Amniotic epithelial cell (primary cell): Measurements from ENCODE around the gene MAGOHB.
"Not testable (repeated sequence)": the region's sequence is repeated elsewhere in the genome, so short reads cannot be mapped to it uniquely, and the experiment has no call there.

Source experiments
- DNase-seq: peaks from one replicate; pipeline ENCODE4 v3.0.0-alpha.2; 2010; ENCODE audit warnings: low read depth

MAGOHB gene

DNA sequence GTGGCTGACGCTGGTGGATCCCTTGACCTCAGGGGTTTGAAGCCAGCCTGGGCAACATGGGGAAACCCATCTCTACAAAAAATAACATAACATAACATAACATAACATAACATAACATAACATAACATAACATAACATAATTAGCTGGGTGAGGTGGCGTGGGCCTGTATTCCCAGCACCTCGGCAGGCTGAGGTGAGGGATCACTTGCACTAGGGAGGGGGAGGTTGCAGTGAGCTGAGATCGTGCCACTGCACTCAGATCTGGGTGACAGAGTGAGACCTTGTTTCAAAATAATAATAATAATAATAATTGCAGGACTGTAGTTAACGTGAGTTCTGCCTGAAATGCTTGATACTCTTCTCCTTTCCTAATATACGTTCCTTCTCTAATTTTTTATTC, 1.3 kb downstream of the MAGOHB start:
- DNase-seq = no peak

- not testable (repeated sequence) for DNase-seq
Observed at GRCh38 chr12:10611258-10611657, 2.2 kb downstream of the MAGOHB start.

DNA sequence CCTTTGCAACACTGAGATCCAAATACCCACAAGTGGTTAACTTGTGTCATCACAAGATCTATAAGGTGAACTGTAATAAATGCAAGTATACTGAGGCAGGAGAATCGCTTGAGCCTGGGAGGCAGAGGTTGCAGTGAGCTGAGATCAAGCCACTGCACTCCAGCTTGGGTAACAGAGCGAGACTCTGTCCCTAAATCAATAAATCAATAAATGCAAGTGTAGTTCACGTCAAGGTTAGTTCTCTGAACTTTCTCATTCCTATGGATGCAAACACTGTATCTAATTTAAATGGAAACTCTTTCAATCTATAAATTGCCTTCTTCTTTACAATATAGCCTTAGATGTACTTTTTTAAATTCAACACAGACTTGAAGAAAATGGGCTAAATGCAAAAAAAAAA, 3.2 kb downstream of the MAGOHB start:
- no peak for DNase-seq

GRCh38 chr12:10607885-10608458, 5.4 kb downstream of the MAGOHB start:
- peak; percentile 10 for DNase-seq

- no peak for DNase-seq
Observed at GRCh38 chr12:10601860-10602259, 11.5 kb downstream of the MAGOHB start.

DNA sequence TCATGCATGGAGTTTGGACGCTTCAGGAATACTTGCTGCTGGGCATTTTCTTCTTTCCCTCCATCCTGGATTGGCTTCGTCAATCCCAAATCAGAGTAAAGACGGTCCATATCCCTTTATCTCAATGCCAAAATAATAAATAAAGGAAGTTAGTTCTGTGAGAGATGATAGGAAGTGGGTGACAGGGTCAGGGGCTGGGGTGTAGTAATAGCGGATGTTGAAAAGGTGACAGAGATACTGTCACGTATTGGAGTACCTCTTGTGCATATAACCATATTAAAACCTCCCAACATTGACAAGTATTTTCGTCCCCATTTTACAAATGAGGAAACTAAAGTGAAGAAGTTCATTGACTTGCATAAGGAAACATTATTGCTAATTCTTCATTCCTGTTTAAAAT, 12.4 kb downstream of the MAGOHB start:
- no peak for DNase-seq

GRCh38 chr12:10595881-10596280, 17.5 kb downstream of the MAGOHB start:
- DNase-seq = no peak

- no peak for DNase-seq
Observed at GRCh38 chr12:10590966-10591365, 22.4 kb downstream of the MAGOHB start.

GRCh38 chr12:10584415-10584814, 29.0 kb downstream of the MAGOHB start:
- peak; percentile 14 for DNase-seq

DNA sequence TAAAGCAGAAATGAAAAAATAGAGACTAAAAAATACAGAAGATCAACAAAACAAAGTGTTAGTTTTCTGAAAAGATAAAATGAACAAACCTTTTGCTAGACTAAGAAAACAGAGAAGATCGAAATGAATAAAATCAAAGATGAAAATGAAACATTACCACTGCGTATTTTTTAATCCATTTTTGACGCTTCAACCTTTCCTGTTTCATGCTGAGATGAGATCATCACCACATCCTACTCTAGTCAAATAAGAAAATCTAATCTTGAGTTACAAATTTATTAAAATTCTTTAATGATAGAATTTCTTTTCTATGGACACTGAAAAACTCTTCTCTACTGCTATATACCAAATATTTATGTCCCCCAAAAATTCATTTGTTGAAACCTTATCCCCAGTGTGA, 30.7 kb downstream of the MAGOHB start:
- DNase-seq = no peak

- DNase-seq = not testable (repeated sequence)
Observed at GRCh38 chr12:10582133-10582532, 31.3 kb downstream of the MAGOHB start.

DNA sequence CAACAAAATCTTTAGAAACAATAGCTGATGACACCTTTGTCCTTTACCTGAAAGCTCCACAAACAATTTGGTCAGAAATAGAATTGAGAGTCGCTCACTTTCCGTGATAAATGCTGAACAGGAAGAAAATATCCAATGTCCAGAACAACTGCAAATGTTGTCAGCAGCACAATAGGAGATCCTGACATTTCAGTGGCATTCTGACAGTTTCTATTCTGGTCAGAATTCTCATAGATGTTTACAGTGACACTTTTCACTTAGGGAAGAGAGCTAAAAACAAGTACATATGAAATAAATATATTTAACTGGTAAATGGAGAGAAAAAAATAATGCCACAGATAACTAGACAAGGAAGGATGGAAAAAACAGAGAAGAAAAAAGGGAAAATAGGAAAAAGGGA, 39.1 kb downstream of the MAGOHB start:
- DNase-seq = no peak

DNA sequence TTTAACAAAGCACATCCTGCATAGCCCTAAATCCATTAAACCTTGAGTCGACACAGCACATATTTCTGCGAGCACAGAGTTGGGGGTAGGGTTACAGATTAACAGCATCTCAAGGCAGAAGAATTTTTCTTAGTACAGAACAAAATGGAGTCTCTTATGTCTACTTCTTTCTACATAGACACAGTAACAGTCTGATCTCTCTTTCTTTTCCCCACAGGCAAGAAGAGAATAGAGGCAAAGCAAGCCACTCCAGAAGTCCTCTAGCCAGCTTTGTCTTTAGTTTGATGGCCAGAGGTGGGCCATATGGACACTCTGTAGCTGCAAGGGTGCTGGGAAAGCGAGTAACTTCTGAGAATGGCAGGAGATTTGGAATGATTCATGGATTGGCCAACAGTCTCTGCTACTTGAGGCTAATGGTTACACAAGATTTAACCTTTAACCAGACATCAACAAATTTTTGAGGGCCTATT, 41.4 kb downstream of the MAGOHB start:
- DNase-seq = peak; percentile 90

DNA sequence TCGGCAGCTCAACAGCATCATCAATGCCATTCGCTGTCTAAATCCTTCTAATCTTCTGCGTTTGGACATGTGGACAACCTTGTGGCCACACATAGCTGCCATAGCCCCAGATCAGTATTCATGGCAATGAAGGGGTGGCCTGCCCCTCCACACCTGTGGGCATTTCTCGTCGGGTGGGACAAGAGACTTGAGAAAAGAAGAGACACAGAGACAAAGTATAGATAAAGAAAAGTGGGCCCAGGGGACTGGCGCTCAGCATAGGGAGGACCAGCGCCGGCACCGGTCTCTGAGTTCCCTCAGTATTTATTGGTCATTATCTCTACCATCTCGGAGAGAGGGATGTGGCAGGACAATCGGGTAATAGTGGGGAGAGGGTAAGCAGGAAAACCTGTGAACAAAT, 42.3 kb downstream of the MAGOHB start:
- DNase-seq = no peak

- DNase-seq = no peak
Observed at GRCh38 chr12:10567813-10568212, 45.6 kb downstream of the MAGOHB start.

DNA sequence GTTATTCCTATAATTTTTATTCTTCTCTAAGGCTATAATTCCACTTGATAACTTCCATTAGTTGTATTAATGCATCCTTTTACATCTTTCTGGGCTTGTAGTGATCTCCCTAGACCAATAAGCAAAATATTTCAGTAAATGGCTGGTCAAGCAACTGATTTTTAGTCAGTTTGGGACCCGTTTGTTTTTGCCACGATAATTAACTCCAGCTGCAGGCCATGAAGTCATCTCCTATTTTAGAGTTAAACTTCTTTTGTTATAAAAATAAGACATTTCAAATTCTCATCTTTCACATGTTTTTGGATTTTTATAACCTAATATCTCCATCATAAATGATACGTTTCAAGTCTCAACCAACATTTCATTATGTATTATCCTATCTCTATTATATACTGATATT, 49.4 kb downstream of the MAGOHB start:
- DNase-seq = no peak

DNA sequence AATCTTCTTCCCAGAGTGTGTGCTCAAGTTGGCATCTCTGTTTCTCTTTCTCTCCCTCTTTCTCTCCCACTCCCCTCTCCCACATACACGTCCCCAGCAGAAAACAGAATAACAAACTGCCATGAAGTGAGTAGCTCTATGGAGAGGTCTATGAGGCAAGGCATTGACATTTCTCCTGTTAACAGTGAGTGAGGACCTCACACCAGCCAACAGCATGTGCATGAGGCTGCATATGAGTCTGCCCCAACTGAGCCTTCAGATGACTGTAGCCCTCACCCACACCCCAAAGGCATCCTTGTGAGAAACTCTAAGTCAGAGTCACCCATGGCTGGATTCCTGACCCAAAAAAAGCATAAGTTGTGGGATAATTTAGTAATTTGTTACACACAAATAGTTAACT, 50.4 kb downstream of the MAGOHB start:
- DNase-seq = peak; percentile 45

DNA sequence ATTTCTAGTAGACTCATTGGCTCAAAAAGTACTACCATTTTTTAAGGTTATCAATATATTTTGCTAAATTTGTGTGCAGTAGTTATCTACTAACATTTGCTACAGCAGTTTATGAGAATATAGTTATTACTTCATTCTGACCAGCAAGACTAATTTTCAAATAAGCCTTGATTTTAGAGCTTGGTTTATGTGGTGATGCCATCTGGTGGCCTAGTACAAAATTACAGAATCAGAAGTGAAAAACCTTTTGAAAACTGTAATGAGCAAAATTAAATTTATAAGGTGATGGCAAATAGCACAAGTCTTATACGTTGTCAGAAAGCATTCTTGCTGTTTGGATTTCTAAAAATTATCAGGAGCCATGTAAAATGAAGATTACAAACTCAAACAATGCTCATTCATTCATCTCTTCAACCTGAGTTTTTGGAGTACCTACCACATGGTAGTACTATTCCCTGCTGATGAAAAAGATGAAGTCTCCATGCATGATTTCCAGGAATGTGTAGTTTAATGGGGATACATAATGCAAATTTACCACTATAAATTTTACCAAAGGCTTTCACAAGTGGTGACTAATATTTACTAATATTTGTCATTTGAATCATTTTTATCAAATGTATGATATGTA, 51.0 kb downstream of the MAGOHB start:
- peak; percentile 50 for DNase-seq

GRCh38 chr12:10559244-10559643, 54.2 kb downstream of the MAGOHB start:
- DNase-seq = no peak

- DNase-seq = no peak
Observed at GRCh38 chr12:10558789-10559188, 54.6 kb downstream of the MAGOHB start.

- DNase-seq = no peak
Observed at GRCh38 chr12:10558301-10558700, 55.1 kb downstream of the MAGOHB start.

GRCh38 chr12:10557766-10558165, 55.6 kb downstream of the MAGOHB start:
- no peak for DNase-seq

DNA sequence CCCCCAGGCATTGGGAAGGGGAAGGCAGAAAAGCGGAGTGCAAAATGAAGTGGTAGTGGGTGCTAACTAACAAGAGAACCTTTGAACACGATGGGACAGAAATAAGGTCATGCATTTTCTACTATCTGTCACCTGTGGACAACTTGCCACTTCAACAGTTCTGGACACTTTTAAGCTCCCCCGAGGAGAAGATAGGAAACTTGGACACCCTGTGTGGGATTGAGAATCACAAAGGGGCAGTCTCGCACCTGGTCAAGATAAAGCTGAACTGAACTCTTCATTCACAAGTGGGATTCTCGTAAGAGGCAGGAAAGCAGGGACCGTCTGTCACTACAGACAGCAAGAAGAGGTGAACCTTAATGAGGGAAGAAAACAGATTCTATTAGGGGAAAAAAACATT, 56.1 kb downstream of the MAGOHB start:
- no peak for DNase-seq
